ENCODE measurements around the gene SKAP2. TPM values are rescaled to one million over a fixed set of nuclear protein-coding genes. Genes with fewer than 3 reads are reported as not detected.

Gene SKAP2
- total RNA-seq (2016; rRNA removed; fragmentation: Illumina TruSeq; extraction: Trizol) (12.9 and 18.8 TPM in 2 replicates), polyA plus RNA-seq (2011; rRNA removed) (2.8 and 3.6 TPM in 2 replicates), polyA minus RNA-seq (2011; rRNA and poly(A)+ RNA removed; ENCODE audit: low replicate concordance) (2.8 and 8.0 TPM in 2 replicates), Bru-seq, nascent RNA (percentile 55 among the genes with signal in this experiment), BruChase-seq, experiment 1, labeled RNA remaining after a 6-hour chase (percentile 46 among the genes with signal in this experiment), BruChase-seq, experiment 2, labeled RNA remaining after a 2-hour chase (percentile 51 among the genes with signal in this experiment)
- total RNA-seq (2016; cell fraction: cytosol; rRNA removed; fragmentation: Illumina TruSeq; extraction: Trizol; ENCODE audit: low read depth), result 1.6 and 1.9 TPM in 2 replicates
- total RNA-seq (2016; cell fraction: insoluble cytoplasmic fraction; rRNA removed; fragmentation: Illumina TruSeq; extraction: Trizol), result 13.4 and 14.9 TPM in 2 replicates
- total RNA-seq (2016; cell fraction: membrane; rRNA removed; fragmentation: Illumina TruSeq; extraction: Trizol), result 4.6 TPM in 2 replicates
- total RNA-seq (2016; cell fraction: nucleus; rRNA removed; fragmentation: Illumina TruSeq; extraction: Trizol), result 10.1 and 12.6 TPM in 2 replicates
- polyA plus RNA-seq (2011; cell fraction: cytosol; rRNA removed), result 1.5 and 2.5 TPM in 2 replicates
- polyA plus RNA-seq (2011; cell fraction: nucleus; rRNA removed), result 1.6 and 2.0 TPM in 2 replicates
- polyA plus RNA-seq (2012), result 7.6 and 8.1 TPM in 2 replicates
- 0.83 and 0.87 TPM in 2 replicates for polyA plus RNA-seq (2016; cell fraction: cytosol; fragmentation: Illumina TruSeq; extraction: Trizol; ENCODE audit: low read depth)
- 19.4 and 20.8 TPM in 2 replicates for polyA plus RNA-seq (2016; cell fraction: insoluble cytoplasmic fraction; fragmentation: Illumina TruSeq; extraction: Trizol; ENCODE audit: low read depth)
- polyA plus RNA-seq (2016; cell fraction: membrane; fragmentation: Illumina TruSeq; extraction: Trizol; ENCODE audit: low read depth), result 3.0 and 3.3 TPM in 2 replicates
- 9.2 and 9.9 TPM in 2 replicates for polyA plus RNA-seq (2016; cell fraction: nucleus; fragmentation: Illumina TruSeq; extraction: Trizol; ENCODE audit: insufficient read depth, low read depth)
- polyA minus RNA-seq (2011; cell fraction: cytosol; rRNA and poly(A)+ RNA removed), result 6.7 and 11.9 TPM in 2 replicates
- 11.8 and 15.4 TPM in 2 replicates for polyA minus RNA-seq (2011; cell fraction: nucleus; rRNA and poly(A)+ RNA removed)
- long read RNA-seq, experiment 1, transcript SKAP2-201 (13 exons, 3,998 nt), result major isoform, 8 of 12 reads
- long read RNA-seq, experiment 1, partial matches to known transcripts, result 3 of 12 reads
- long read RNA-seq, experiment 1, other reads (novel, unspliced or antisense), result 1 of 12 reads
- long read RNA-seq, experiment 2, partial matches to known transcripts, result 0 of 13 reads
- long read RNA-seq, experiment 2, other reads (novel, unspliced or antisense), result 13 of 13 reads

GRCh38 chr7:26864309-26865093, at the start of gene SKAP2:
SKAP2 (minus strand) TSS chr7:26864590; CDS start chr7:26864429, 161 bp downstream.
- Histone ChIP-seq H3K79me2 (ENCODE audit: insufficient read depth, low read length) (peaks cover 2% of the 10 kb centered on the region), H3K4me1 (ENCODE audit: insufficient read depth, low read length) (peaks cover 21% of the 10 kb centered on the region), H3K27ac (ENCODE audit: extremely low read length, insufficient read depth, low read length) (peak within 1 kb of the TSS; percentile 83), H3K27me3 (ENCODE audit: control insufficient read depth in 1 of 2, insufficient read depth in 2 of 2, low read length in 2 of 2) (no peaks in the 10 kb centered on the region; a peak in 1 of 5 replicates), H3K9ac (ENCODE audit: insufficient read depth, low read depth, low read length) (peak within 1 kb of the TSS; percentile 85), H2AFZ (ENCODE audit: low read length) (peak within 1 kb of the TSS; percentile 64), H3K36me3 (replicated peaks in 1 of 2; ENCODE audit: control insufficient read depth in 1 of 2, insufficient read depth in 2 of 2, low read length in 2 of 2) (no peaks in the 10 kb centered on the region), H4K20me1 (ENCODE audit: insufficient read depth, low read length) (no peaks in the 10 kb centered on the region), H3K9me3 (ENCODE audit: low read length) (no peaks in the 10 kb centered on the region), H3K4me3 (replicated peaks in 1 of 3; ENCODE audit: insufficient read depth in 1 of 3, low read depth in 2 of 3, low read length in 3 of 3) (peak within 1 kb of the TSS; percentile 87 to 95 (median 93)), H3K4me2 (ENCODE audit: low read depth, low read length) (peak within 1 kb of the TSS; percentile 84)
- under 1% methylated on average over 23 of the region's 52 CpGs for WGBS (ENCODE audit: low lambda C conversion rate)
- in situ Hi-C loops (cut with HindIII; ENCODE audit: extremely low pct_ligation_motif_present, low pct_unique_long_range_greater_than_20kb), result no loop called here
- CTCF ChIA-PET (ENCODE audit: low intra/inter-chr PET ratio, low total read pairs), result no interaction called here
- BruUV-seq (replicated peaks), result no TSS peak
- FAIRE-seq, result peak; percentile 94
- peak; percentile 98 for ATAC-seq
- DNase-seq (ENCODE audit: low spot score), result peak; percentile 96
- POLR2A ChIA-PET, result interaction anchor here (0.7 to 1.9 kb wide), 13 partner anchors 58 to 286 kb away, joined by 3 to 12 read pairs (median 4); partner anchors contain the start of gene HOXA4
- intact Hi-C loops (cut with micrococcal nuclease; ENCODE audit: unreplicated experiment), result loop anchor here (5.0 kb wide), 1 partner anchor 83 kb away; no protein-coding TSS in a partner anchor
- TF ChIP-seq GTF2F1 (IDR thresholded peaks at IDR 0.05; ENCODE audit: low read length) (peak; percentile 13; the same call in 1 of the 2 replicates), MXD1 (CRISPR knock-in tag; IDR thresholded peaks at IDR 0.05) (no peak), ZNF235 (CRISPR knock-in tag; IDR thresholded peaks at IDR 0.05; ENCODE audit: borderline replicate concordance) (no peak), ZSCAN5A (CRISPR knock-in tag; IDR thresholded peaks at IDR 0.05; ENCODE audit: borderline replicate concordance) (no peak; the same call in 1 of the 2 replicates), ZBTB2 (CRISPR knock-in tag; IDR thresholded peaks at IDR 0.05; ENCODE audit: low read depth) (no peak), ZNF652 (CRISPR knock-in tag; IDR thresholded peaks at IDR 0.05; ENCODE audit: borderline replicate concordance, low read depth) (no peak), ZNF501 (CRISPR knock-in tag; IDR thresholded peaks at IDR 0.05) (peak; percentile 83), FOXA3 (CRISPR knock-in tag; IDR thresholded peaks at IDR 0.05) (no peak; the same call in 1 of the 2 replicates), EP300 (IDR thresholded peaks at IDR 0.05; ENCODE audit: low read depth in 2 of 2, low read length in 2 of 2) (peak in 1 of 2 experiments; percentile 38; a peak in 1 of 4 replicates), EP300 (CRISPR knock-in tag; IDR thresholded peaks at IDR 0.05; ENCODE audit: borderline replicate concordance) (no peak), TEAD2 (CRISPR knock-in tag; IDR thresholded peaks at IDR 0.05) (no peak), RBM22 (optimal IDR thresholded peaks at IDR 0.05; ENCODE audit: low read length) (no peak), KLF13 (CRISPR knock-in tag; IDR thresholded peaks at IDR 0.05) (no peak), RXRB (CRISPR knock-in tag; IDR thresholded peaks at IDR 0.05; ENCODE audit: borderline replicate concordance) (no peak), YEATS2 (CRISPR knock-in tag; IDR thresholded peaks at IDR 0.05; ENCODE audit: borderline replicate concordance) (peak; percentile 68; the same call in 1 of the 2 replicates)
